H9 (cell line): ENCODE results near the gene MMP2. TPM values are rescaled to one million over a fixed set of nuclear protein-coding genes. Genes with fewer than 3 reads are reported as not detected.

Source experiments
- DNase-seq: peaks from one replicate; pipeline ENCODE4 v3.0.0-alpha.2; 2017
- H2AFZ ChIP-seq: one replicate; pipeline ENCODE4 v1.6.1; 2013; ENCODE audit warnings: mild to moderate bottlenecking, low read length, control low read depth, moderate library complexity
- H2AK5ac ChIP-seq: 2 replicates; pipeline ENCODE4 v1.6.1; 2013; ENCODE audit warnings: low read length, control low read depth, mixed read lengths; ENCODE audit not compliant: insufficient read length
- H2BK120ac ChIP-seq: one replicate; pipeline ENCODE4 v1.6.1; 2013; ENCODE audit warnings: low read depth, mild to moderate bottlenecking, low read length, control low read depth, inconsistent platforms; ENCODE audit not compliant: poor library complexity, severe bottlenecking
- H2BK12ac ChIP-seq: 2 replicates; pipeline ENCODE4 v1.6.1; 2013; ENCODE audit warnings: low read length, control low read depth, mixed read lengths, low read depth; ENCODE audit not compliant: insufficient read length
- H2BK15ac ChIP-seq: 2 replicates; pipeline ENCODE4 v1.6.1; 2013; ENCODE audit warnings: low read depth, low read length, control low read depth
- H2BK20ac ChIP-seq: one replicate; pipeline ENCODE4 v1.6.1; 2013; ENCODE audit warnings: low read depth, mild to moderate bottlenecking, low read length, control low read depth, inconsistent platforms; ENCODE audit not compliant: poor library complexity, severe bottlenecking
- H2BK5ac ChIP-seq: 2 replicates; pipeline ENCODE4 v1.6.1; 2013; ENCODE audit warnings: low read length, control low read depth, mixed read lengths; ENCODE audit not compliant: insufficient read length
- H3K14ac ChIP-seq: 2 replicates; pipeline ENCODE4 v1.6.1; 2013; ENCODE audit warnings: low read length, control low read depth; ENCODE audit not compliant: insufficient read depth
- H3K18ac ChIP-seq: 2 replicates; pipeline ENCODE4 v1.6.1; 2013; ENCODE audit warnings: low read depth, mild to moderate bottlenecking, mixed read lengths, low read length, control low read depth; ENCODE audit not compliant: insufficient read length
- H3K23ac ChIP-seq: 2 replicates; pipeline ENCODE4 v1.6.1; 2013; ENCODE audit warnings: low read length, control low read depth, mixed read lengths, low read depth; ENCODE audit not compliant: insufficient read length
- H3K23me2 ChIP-seq: 2 replicates; pipeline ENCODE4 v1.6.1; 2013; ENCODE audit warnings: low read depth, mild to moderate bottlenecking, mixed read lengths, low read length, control low read depth; ENCODE audit not compliant: insufficient read length, poor library complexity, severe bottlenecking
- H3K27ac ChIP-seq: 2 replicates; pipeline ENCODE4 v1.5.1; 2013; ENCODE audit warnings: low read length, control low read depth, mixed read lengths, low read depth; ENCODE audit not compliant: insufficient read length
- H3K27me3 ChIP-seq: 2 replicates; pipeline ENCODE4 v1.6.1; 2013; ENCODE audit warnings: low read length, control low read depth, inconsistent platforms; ENCODE audit not compliant: insufficient read depth
- H3K4ac ChIP-seq: 2 replicates; pipeline ENCODE4 v1.6.1; 2013; ENCODE audit warnings: low read depth, mild to moderate bottlenecking, control low read depth, inconsistent platforms, low read length, moderate library complexity
- H3K4me1 ChIP-seq: 2 replicates; pipeline ENCODE4 v1.6.1; 2013; ENCODE audit warnings: low read length, control low read depth, inconsistent platforms; ENCODE audit not compliant: insufficient read depth
- H3K4me2 ChIP-seq: 2 replicates; pipeline ENCODE4 v1.6.1; 2013; ENCODE audit warnings: low read length, control low read depth, mixed read lengths; ENCODE audit not compliant: insufficient read length, insufficient read depth
- H3K56ac ChIP-seq: 2 replicates; pipeline ENCODE4 v1.6.1; 2013; ENCODE audit warnings: low read depth, mild to moderate bottlenecking, mixed read lengths, low read length, control low read depth; ENCODE audit not compliant: insufficient read length
- H3K79me1 ChIP-seq: 2 replicates; pipeline ENCODE4 v1.6.1; 2013; ENCODE audit warnings: low read depth, mild to moderate bottlenecking, moderate library complexity, low read length, control low read depth, inconsistent platforms; ENCODE audit not compliant: insufficient read depth, poor library complexity, severe bottlenecking
- H3K79me2 ChIP-seq: 2 replicates; pipeline ENCODE4 v1.6.1; 2013; ENCODE audit warnings: low read length, control low read depth, inconsistent platforms; ENCODE audit not compliant: insufficient read depth
- H3K9ac ChIP-seq: 2 replicates; pipeline ENCODE4 v1.6.1; 2013; ENCODE audit warnings: low read length, control low read depth, mixed read lengths; ENCODE audit not compliant: insufficient read length; ENCODE audit errors: extremely low read depth
- H3K9me3 ChIP-seq: one replicate; pipeline ENCODE4 v1.6.1; 2013; ENCODE audit warnings: low read depth, low read length, inconsistent platforms; ENCODE audit not compliant: control insufficient read depth
- H3T11ph ChIP-seq: one replicate; pipeline ENCODE4 v1.6.1; 2013; ENCODE audit warnings: mild to moderate bottlenecking, low read length, control low read depth, inconsistent platforms
- H4K20me1 ChIP-seq: one replicate; pipeline ENCODE4 v1.6.1; 2013; ENCODE audit not compliant: control insufficient read depth, insufficient read length, insufficient read depth
- H4K5ac ChIP-seq: 2 replicates; pipeline ENCODE4 v1.6.1; 2013; ENCODE audit warnings: low read depth, mild to moderate bottlenecking, mixed read lengths, low read length, control low read depth; ENCODE audit not compliant: insufficient read length
- H4K8ac ChIP-seq: replicated peaks from 2 replicates; pipeline ENCODE4 v1.6.1; 2013; ENCODE audit warnings: low read length, control low read depth, mixed read lengths, low read depth; ENCODE audit not compliant: insufficient read length
- H4K91ac ChIP-seq: 2 replicates; pipeline ENCODE4 v1.6.1; 2013; ENCODE audit warnings: low read depth, mild to moderate bottlenecking, moderate library complexity, mixed read lengths, low read length, control low read depth; ENCODE audit not compliant: insufficient read length
- H3K27ac Mint-ChIP-seq, 3 experiments: 2 replicates in 2 of 3; 3 replicates in 1 of 3; pipeline ENCODE4 v1.8.0; 2020 to 2021; ENCODE audit warnings: mixed read lengths in 3 of 3, mild to moderate bottlenecking in 1 of 3, moderate library complexity in 1 of 3
- H3K27me3 Mint-ChIP-seq: 2 replicates; pipeline ENCODE4 v1.8.0; 2021; ENCODE audit warnings: low read depth, mild to moderate bottlenecking, moderate library complexity, mixed read lengths
- H3K36me3 Mint-ChIP-seq, 3 experiments: 2 replicates in 2 of 3; 3 replicates in 1 of 3; pipeline ENCODE4 v1.8.0; 2020 to 2021; ENCODE audit warnings: low read depth in 3 of 3, mixed read lengths in 3 of 3; ENCODE audit not compliant: insufficient read depth in 1 of 3
- H3K4me1 Mint-ChIP-seq, 2 experiments: 2 replicates each; pipeline ENCODE4 v1.8.0; 2020; ENCODE audit warnings: mixed read lengths in 2 of 2
- H3K4me3 Mint-ChIP-seq, 2 experiments: 2 replicates in 1 of 2; 3 replicates in 1 of 2; pipeline ENCODE4 v1.8.0; 2020 to 2021; ENCODE audit warnings: mild to moderate bottlenecking in 2 of 2, mixed read lengths in 2 of 2, moderate library complexity in 1 of 2
- H3K9me3 Mint-ChIP-seq, 2 experiments: 2 replicates in 1 of 2; 3 replicates in 1 of 2; pipeline ENCODE4 v1.8.0; 2020; ENCODE audit warnings: mild to moderate bottlenecking in 2 of 2, mixed read lengths in 2 of 2, moderate library complexity in 1 of 2
- CTCF ChIP-seq: fragments of 200-600 bp; sonication (generic); conservative IDR thresholded peaks from 3 replicates; pipeline ENCODE4 v1.8.0; 2021; ENCODE audit warnings: antibody characterized with exemption, mild to moderate bottlenecking
- WGBS: extraction: QIAGEN DNeasy Blood & Tissue Kit; methylation state at CpG from one replicate; pipeline ENCODE4 v1.1.7; 2013; ENCODE audit warnings: missing lambda C conversion rate, low lambda C conversion rate, mixed read lengths; ENCODE audit not compliant: insufficient read length; ENCODE audit errors: extremely low coverage; 5-methylcytosine and 5-hydroxymethylcytosine counted together
- total RNA-seq: library from RNA; stranded (reverse); gene quantifications from 2 replicates; pipeline ENCODE4 v1.2.1, GENCODE V29; 2021

Gene MMP2
- total RNA-seq, 1 experiment from 2014 or later, result 23.1 TPM

- no peak overlapping the region for H4K5ac ChIP-seq
- Mint-ChIP-seq H3K27ac (no peak overlapping the region), H3K4me1 (peaks cover 14 to 22% of the 10 kb centered on the region in 2 experiments), H3K9me3 (peaks cover 0 to 3% of the 10 kb centered on the region in 2 experiments; a peak in 1 of 5 replicates), H3K4me3 (no peak overlapping the region; a peak in 1 of 5 replicates), H3K36me3 (peaks cover 2 to 8% (median 5%) of the 10 kb centered on the region in 3 experiments; a peak in 3 of 7 replicates), H3K27me3 (peaks cover 9% of the 10 kb centered on the region)
- no peak overlapping the region for H3K14ac ChIP-seq
- H3K4me2 ChIP-seq, result no peak overlapping the region
- no peaks in the 10 kb centered on the region for H3K79me2 ChIP-seq
- no peak overlapping the region for H2BK12ac ChIP-seq
- no peak overlapping the region for H3T11ph ChIP-seq
- no peak overlapping the region for H4K8ac ChIP-seq
- H3K9ac ChIP-seq, result no peak overlapping the region
- H3K27ac ChIP-seq, result no peak overlapping the region
- H3K18ac ChIP-seq, result no peak overlapping the region
- H2BK120ac ChIP-seq, result no peak overlapping the region
- no peak overlapping the region for H3K4ac ChIP-seq
- H3K23me2 ChIP-seq, result peaks cover 10% of the 10 kb centered on the region
- H2BK5ac ChIP-seq, result no peak overlapping the region
- no peak overlapping the region for H2AFZ ChIP-seq
- no CpG with 5 or more reads among the region's 7 CpGs for WGBS
- no peaks in the 10 kb centered on the region for H3K9me3 ChIP-seq
- TF ChIP-seq CTCF, result no peak
- H2BK20ac ChIP-seq, result no peak overlapping the region
- H4K91ac ChIP-seq, result no peak overlapping the region
- H3K79me1 ChIP-seq, result no peaks in the 10 kb centered on the region
- H2BK15ac ChIP-seq, result no peak overlapping the region
- H3K23ac ChIP-seq, result no peak overlapping the region
- H3K27me3 ChIP-seq, result no peaks in the 10 kb centered on the region
- no peaks in the 10 kb centered on the region for H4K20me1 ChIP-seq
- no peak for DNase-seq
- peaks cover 3% of the 10 kb centered on the region; the same call in 1 of the 2 replicates for H3K4me1 ChIP-seq
- no peak overlapping the region for H2AK5ac ChIP-seq
- H3K56ac ChIP-seq, result no peak overlapping the region
Measured at GRCh38 chr16:55506083-55506482, 27.1 kb downstream of the MMP2 start.
